Activated CD4-positive, CD25-positive, alpha-beta regulatory T cell treated with anti-CD3 and anti-CD28 coated beads, Interleukin-2, amount 50 U/mL, for 72 hours (primary cell): ENCODE measurements around the gene CRTC2.

Experiments used
- DNase-seq: peaks from one replicate; pipeline ENCODE4 v3.0.0; 2021

The CRTC2 gene

GRCh38 chr1:153973525-153973924 lies 15.1 kb upstream of the CRTC2 start:
- no peak for DNase-seq

GRCh38 chr1:153973071-153973470 lies 14.7 kb upstream of the CRTC2 start:
- DNase-seq = no peak

DNA sequence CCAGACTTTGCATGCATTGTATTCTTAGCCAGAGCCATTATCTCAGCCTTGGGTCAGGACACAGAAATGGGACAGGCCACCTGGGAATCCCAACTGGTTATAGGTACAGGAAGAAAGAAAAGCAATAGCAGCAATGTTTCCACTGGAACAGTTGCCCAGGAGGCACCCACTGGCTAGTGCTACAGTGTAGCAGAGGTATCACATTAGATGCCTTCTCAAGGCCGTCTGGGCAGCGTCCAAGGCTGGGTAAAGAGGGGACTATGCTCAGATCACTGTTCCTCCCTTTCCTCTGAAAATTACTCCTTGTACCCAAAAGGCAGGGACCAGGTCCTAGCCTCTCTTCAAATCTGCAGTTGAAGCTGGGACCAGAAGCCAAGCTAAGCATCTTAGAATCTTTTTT lies 11.9 kb upstream of the CRTC2 start:
- DNase-seq = no peak

GRCh38 chr1:153968972-153969371 lies 10.6 kb upstream of the CRTC2 start:
- no peak for DNase-seq

DNA sequence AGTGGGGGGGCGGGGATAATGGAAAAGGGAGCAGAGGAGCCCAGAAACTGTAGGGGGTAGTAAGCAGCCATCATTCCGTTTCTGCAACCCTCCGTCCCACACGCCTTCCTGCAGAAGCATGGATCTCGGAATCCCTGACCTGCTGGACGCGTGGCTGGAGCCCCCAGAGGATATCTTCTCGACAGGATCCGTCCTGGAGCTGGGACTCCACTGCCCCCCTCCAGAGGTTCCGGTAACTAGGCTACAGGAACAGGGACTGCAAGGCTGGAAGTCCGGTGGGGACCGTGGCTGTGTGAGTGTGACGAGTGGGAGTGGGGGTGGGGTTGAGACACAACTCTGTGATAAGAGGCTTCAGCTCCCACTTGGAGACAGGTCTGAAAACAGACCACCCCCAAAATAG lies 10.0 kb upstream of the CRTC2 start:
- no peak for DNase-seq

DNA sequence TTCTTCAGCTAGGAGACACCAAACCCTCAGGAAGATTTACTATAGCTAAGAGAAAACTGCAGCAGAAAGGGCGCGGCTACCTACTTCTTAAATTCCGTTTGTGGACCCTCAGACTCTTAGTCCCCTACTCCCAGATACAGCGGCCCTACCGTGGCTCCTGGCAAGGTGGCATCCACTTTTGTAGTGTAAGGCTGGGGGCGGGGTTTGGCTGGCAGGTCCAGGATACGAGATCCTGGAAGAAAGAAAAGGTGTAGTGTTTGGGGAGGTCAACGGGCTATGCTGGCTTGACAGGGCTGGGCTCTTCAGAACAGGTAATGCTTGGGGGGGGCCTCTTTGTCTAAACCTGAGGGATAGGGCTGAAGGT lies 9.6 kb upstream of the CRTC2 start:
- DNase-seq = no peak

GRCh38 chr1:153967107-153967999 lies 8.9 kb upstream of the CRTC2 start, which contains the start of gene CREB3L4:
TSS of gene CREB3L4 (plus strand) at chr1:153967902. CDS start at chr1:153968526, 624 bp downstream.
- DNase-seq = peak; percentile 72

DNA sequence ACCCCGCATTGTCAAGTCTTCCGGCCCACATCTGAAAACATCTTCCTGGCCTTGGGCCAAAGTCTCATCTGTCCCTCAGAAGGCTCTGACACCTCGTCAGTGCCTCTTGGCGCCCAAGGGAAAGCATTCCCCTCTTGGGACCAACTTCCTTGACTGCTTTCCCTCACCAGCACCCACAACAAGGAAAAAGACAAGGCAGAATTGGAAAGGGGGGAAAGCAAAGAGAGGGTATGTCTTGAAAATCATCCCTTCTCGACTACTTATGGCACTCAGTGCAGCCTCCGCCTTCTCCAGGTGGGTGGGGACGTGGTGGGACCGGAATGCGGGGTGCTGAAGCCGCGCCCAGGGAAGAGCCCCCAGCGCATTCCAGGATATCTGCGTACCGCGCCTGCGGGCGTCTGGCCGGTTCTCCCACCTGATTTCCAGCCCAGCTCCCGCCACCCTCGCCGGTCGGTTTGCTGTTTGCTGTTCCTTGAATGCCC lies 5.5 kb upstream of the CRTC2 start:
- DNase-seq = no peak

DNA sequence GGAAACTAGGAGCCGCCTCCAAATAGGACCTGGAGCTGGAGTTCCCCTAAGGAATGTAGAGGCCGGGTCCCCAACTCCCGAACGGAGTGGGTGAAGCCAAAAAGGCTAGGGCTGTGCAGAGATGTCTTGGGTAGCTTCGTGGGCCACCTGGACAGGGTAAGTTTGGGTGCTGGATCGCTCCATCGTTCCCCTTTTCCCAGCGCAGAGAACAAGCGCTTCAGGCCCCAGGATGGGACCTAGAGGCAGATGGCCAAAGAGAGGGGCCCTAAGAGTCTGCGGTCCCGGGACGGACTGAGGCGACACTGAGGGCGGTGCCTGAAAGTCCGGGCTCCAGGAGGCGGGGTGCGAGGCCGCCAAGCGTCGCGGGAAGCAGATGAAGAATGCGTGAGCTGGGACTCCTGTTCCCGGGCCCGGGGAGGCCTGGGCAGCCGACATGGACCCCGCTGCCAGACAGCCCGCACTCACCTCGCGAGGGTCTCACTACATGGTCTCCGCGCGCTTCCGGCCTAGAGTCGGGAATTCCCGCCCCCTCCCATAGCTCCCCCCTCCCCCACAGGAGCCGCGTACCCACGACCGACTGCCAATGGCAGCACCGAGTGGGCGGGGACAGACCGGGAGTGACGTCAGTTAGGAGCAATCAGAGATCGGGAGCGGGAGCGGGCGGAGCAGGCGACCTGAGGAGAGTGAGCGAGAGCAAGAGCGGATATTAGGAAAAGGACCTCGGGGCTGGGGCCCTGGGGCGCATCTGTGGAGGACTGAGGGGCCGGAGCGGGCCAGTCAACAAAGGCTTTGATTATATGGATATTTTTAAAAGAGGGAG lies 4.8 kb upstream of the CRTC2 start, which contains the start of gene SLC39A1:
SLC39A1 (minus strand) TSS at position 508 of the 820 bp plus-strand sequence. CDS start 822 bp downstream, outside the sequence.
- peak; percentile 91 for DNase-seq

DNA sequence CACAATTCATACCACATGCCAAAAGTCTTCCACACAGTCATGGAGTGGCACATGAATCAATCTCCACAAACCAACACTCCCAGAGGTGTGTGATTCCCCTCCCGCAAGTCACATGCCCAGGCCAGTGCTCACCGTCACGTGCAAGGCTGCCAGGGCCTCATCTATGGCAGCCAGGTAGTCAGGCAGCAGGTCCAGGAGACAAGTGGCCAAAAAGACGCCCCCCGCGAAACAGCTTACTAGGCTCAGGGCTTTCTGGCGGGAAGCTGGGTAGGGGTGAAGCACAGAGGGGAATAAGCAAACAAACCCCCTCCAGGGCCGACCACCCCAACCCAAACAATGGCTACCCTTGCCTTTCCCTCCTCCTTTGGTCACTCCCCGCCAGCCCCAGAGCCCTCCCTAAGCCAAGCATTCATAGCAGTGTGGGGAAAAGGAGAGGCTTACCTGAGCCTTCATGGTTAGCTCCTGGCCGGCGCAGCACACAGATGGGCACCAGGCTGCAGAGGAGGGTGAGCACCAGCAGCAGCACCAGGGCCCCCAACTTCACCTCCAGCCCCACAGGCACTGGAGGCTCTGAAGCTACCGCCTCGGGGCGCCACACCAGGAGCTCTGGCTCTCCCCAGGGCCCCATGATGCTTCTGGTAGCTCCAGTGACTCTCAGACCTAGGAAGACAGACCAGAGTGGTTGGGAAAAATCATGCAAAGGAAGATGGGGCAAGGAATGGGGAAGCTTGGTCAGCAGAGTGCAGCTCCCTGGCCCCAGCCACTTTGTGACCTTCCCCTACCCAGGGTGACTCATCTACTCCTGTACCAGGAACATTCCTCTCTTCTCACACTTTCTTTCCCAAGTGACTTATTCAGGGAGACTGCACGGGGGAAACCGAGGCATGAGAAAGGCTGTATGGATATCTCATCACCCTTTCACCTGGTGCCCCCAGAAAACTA lies 3.9 kb upstream of the CRTC2 start:
- no peak for DNase-seq

DNA sequence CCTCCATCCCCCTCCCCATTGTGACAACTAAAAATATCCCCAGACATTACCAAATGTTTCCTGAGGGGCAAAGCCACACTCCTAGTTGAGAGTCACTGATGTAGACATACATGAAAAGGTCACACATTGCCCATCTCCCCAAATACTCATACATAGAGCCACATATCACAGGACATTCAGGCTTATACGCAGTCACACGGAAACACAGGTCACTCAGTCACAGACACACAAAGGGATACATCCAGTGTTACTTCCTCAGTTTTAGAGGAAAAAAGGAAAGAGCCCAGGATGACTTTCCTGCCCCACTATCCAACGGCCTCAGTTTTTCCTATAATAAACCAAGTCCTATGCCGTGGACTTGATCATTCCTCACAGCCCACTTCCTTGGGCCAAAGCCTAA lies 3.0 kb upstream of the CRTC2 start:
- DNase-seq = no peak

DNA sequence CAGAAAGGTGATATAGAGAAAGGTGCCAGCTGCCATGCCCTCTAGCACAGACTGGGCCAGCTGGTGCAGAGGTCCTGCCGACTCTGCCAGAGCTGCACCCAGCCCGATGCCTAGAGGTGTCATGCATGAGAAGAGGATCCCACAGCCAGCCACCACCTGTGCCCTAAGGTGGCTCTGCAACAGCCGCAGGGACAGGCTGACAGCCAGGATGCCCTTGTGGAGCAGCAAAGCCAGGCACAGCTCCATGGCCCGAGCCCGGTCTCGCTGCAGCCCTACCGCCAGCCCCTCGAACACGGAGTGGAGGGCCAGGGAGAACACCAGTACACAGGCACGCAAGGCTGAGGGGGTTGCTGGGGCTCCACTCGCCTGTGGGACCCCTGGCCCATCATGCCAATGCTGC lies 1.8 kb upstream of the CRTC2 start:
- DNase-seq = no peak

DNA sequence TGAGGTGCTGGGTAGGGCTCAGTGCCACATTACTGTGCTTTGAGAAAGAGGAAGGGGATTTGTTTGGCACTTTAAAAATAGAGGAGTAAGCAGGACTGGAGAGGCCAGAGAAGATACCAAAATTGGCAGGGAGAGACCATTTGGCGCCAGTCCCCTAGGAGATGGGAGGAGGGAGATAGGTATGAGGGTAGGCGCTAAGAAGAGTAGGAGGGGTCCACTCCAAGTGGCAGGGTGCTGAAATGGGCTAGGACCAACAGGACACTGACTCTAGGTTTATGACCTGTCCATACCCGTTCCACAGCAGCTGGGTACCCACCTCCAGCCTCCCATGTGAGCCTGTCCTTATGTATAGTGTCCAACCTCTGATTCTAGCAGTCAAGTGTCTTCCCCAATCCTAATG lies 1.0 kb upstream of the CRTC2 start:
- no peak for DNase-seq

DNA sequence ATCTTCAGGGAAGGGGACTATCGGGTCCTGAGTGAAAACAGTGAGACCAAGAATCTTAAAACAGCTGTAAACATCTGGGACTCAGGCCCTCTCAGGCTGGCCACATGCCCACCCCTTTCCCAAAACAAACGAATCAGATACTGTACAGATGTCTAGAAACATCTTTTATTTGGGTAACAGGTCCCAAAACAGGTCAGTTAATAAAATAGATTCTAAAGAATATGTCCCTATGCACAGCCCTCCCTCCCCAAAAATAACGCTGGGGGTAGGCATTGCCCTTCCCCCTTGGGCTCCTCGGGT lies 499 bp upstream of the CRTC2 start:
- no peak for DNase-seq

- DNase-seq = peak; percentile 49
These were observed 685 bp downstream of the CRTC2 start for GRCh38 chr1:153957744-153958110.

GRCh38 chr1:153956997-153957715 lies 1.3 kb downstream of the CRTC2 start:
- no peak for DNase-seq

DNA sequence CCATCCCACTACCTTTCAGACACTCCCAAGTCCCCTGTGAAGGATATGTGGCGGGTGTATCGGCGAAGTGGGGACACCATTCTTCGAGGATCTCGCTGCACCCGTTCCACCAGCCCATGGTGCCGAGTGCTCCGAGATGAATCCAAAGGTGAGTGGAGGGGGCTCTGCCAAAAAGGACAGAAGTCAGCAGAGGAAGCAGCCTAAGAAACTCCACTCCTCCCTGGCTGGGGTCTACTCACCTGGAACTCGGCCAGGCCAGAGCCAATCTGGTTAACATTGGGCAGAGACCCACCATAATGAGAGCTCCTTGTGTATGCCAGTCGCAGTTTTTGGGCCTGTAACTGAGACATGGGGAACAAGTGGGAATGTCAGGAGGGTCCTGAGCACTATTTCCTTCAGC lies 3.6 kb downstream of the CRTC2 start:
- no peak for DNase-seq

DNA sequence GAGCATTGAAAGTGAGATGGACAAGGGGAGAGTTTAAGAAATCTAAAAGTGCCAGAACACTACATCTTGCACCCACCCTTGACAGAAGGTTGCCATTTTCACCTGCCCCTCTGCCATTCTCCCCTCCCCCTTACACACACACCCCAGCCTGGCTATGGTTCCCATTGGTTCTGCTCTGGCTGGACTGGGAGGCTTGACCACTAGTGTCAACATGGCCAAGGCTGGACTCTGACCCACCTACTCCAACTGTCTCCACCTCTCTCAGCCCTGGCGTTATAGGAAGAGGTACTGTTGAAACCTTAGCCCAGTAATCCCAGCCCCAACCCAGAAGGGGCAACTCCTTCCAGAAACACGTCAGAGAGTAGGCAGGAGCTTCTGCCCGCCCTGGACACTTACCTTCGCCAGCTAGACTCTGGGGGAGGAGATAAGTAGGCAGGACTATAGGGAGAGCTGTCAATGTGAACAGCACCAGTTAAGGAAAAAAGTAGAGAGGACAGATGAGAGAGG lies 4.5 kb downstream of the CRTC2 start:
- DNase-seq = no peak

DNA sequence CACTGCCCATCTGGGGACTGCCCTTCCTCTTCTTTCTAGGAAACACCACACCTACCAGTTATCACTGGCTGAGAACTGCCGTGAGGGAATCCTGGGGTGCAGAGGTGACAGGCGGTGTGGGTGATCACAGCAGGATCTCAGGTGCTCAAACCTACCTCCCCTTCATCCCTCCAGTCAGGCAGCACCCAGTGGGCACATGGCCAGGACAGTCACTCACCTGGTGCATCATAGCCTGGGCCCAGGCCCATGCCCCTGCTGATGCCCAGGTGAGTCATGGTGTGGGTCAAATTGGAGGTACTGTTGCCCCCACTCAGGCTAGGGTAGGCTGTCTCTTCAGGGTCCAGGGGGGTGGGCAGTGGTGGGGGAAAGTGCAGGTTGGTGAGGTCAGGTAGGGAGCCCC lies 6.6 kb downstream of the CRTC2 start:
- no peak for DNase-seq

GRCh38 chr1:153951183-153951582 lies 7.2 kb downstream of the CRTC2 start:
- DNase-seq = no peak

GRCh38 chr1:153946622-153947241 lies 11.7 kb downstream of the CRTC2 start, which contains the start of gene DENND4B:
TSS of gene DENND4B (minus strand) at chr1:153946718. CDS start at chr1:153944374, 2,344 bp downstream.
- peak; percentile 78 for DNase-seq
